CD4-positive, alpha-beta T cell (primary cell): ENCODE data around the gene SBNO2. TPM values are rescaled to one million over a fixed set of nuclear protein-coding genes. Genes with fewer than 3 reads are reported as not detected.

Source experiments
- ATAC-seq: fragments of 200-7000 bp; cut with Tn5 transposase; one replicate; pipeline ENCODE4 v1.10.0; 2022; ENCODE audit warnings: mild to moderate bottlenecking; ENCODE audit not compliant: poor library complexity
- CTCF ChIA-PET: fragments of 350-600 bp; sonication (Branson Sonifier 250); formaldehyde crosslinking; loops from one replicate; lab custom pipeline; 2021; ENCODE audit warnings: antibody characterized with exemption, inconsistent platforms; lab: Charles Lee
- POLR2A ChIA-PET: fragments of 350-600 bp; sonication (Branson Sonifier 250); formaldehyde crosslinking; loops from one replicate; lab custom pipeline; 2021; ENCODE audit warnings: antibody characterized with exemption, inconsistent platforms; lab: Charles Lee
- DNase-seq, 14 experiments: peaks; one replicate each; pipeline ENCODE4 v3.0.0-alpha.2; 2013 to 2020; ENCODE audit warnings: mixed read lengths in 2 of 14
- H3K27ac ChIP-seq, 2 donors: one replicate each; pipeline versions ENCODE4 v1.5.1 to v1.7.0; 2013; ENCODE audit warnings: low read length in 2 of 2, low read depth in 1 of 2, mild to moderate bottlenecking in 1 of 2
- H3K27me3 ChIP-seq, 2 experiments: 1 replicate in 1 of 2; 2 replicates in 1 of 2; pipeline versions ENCODE4 v1.6.1 to v1.7.0; 2013; ENCODE audit warnings: low read length in 2 of 2, control low read depth in 1 of 2, mild to moderate bottlenecking in 1 of 2, moderate library complexity in 1 of 2; ENCODE audit not compliant: insufficient read depth in 2 of 2, control insufficient read depth in 1 of 2
- H3K36me3 ChIP-seq: one replicate; pipeline ENCODE4 v1.6.1; 2013; ENCODE audit warnings: low read length, control low read depth; ENCODE audit not compliant: insufficient read depth
- H3K4me1 ChIP-seq: one replicate; pipeline ENCODE4 v1.6.1; 2013; ENCODE audit warnings: low read length, control low read depth; ENCODE audit not compliant: insufficient read depth
- H3K4me3 ChIP-seq: one replicate; pipeline ENCODE4 v1.5.1; 2013; ENCODE audit warnings: mild to moderate bottlenecking, low read length, moderate library complexity
- H3K9me3 ChIP-seq, 2 experiments: 1 replicate in 1 of 2; 2 replicates in 1 of 2; pipeline versions ENCODE4 v1.6.1 to v1.7.0; 2013; ENCODE audit warnings: low read length in 2 of 2, mild to moderate bottlenecking in 2 of 2, control low read depth in 1 of 2, moderate library complexity in 1 of 2; ENCODE audit not compliant: control insufficient read depth in 1 of 2, insufficient read depth in 1 of 2
- H3K27ac Mint-ChIP-seq: one replicate; pipeline ENCODE4 v1.8.0; 2020; ENCODE audit warnings: mixed read lengths
- H3K27me3 Mint-ChIP-seq: one replicate; pipeline ENCODE4 v1.8.0; 2021; ENCODE audit warnings: mixed read lengths
- H3K36me3 Mint-ChIP-seq: one replicate; pipeline ENCODE4 v1.8.0; 2021; ENCODE audit warnings: low read depth, mixed read lengths
- H3K4me1 Mint-ChIP-seq: one replicate; pipeline ENCODE4 v1.8.0; 2021; ENCODE audit warnings: low read depth, mixed read lengths
- H3K4me3 Mint-ChIP-seq: one replicate; pipeline ENCODE4 v1.8.0; 2020; ENCODE audit warnings: mild to moderate bottlenecking, mixed read lengths
- H3K9me3 Mint-ChIP-seq: one replicate; pipeline ENCODE4 v1.8.0; 2020; ENCODE audit warnings: mixed read lengths
- intact Hi-C, 2 experiments: fragments of 100-400 bp; cut with DNase I in 1 of 2; cut with micrococcal nuclease in 1 of 2; formaldehyde crosslinking; loops; one replicate each; pipeline versions ENCODE4 v1.15.1 to v1.9.0; 2023 to 2025; cut with DNase I, micrococcal nuclease
- total RNA-seq, 174 experiments: library from RNA in 2 of 174; stranded (reverse) in 2 of 174; gene quantifications; one replicate each; pipeline ENCODE4 v1.2.3 and lab custom pipeline; 2021 to 2026
- TF ChIP-seq, protein P1 (sequence below): fragments of 200-600 bp; IDR thresholded peaks from one replicate; pipeline ENCODE4 v1.8.0; 2022; ENCODE audit warnings: antibody characterized with exemption, mild to moderate bottlenecking

SBNO2 gene
- total RNA-seq, 2 experiments from 2014 or later, result 126 to 137 TPM

DNA sequence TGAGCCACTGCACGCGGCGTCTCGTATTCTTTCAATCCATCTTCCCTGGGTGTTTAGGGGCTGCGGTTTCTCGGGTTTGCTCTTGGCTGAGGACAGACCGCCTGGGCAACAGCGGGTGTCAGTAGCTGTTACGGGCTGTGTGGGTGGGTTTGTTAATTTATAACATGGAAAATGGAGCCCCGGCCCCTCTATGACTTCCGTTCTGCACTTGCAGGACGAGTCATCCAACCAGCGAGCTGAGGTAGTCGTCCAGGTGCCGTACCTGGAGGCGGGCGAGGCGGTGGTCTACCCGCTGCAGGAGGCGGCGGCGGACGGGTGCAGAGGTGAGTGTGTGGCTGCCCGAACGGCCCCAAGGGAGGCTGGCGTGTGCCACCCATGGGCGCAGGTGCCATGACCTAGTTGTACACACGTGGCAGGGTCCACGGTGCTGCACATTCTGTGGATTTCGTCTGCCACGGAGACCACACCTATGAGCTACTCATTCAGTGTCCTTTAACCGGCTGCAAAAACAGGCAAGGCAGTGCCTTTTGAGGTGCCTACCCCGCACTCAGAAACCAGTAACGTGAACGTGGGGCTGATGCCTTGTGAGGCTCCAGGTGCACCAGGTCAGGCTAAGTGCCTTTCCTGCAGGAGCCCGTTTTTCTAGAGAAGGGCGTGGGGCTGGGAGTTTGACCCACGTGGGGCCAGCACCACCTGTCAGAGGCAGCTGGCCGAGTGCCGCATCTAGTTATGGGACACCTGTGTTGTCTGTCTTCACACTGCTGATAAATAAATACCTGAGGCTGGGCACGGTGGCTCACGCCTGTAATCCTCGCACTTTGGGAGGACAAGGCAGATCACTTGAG lies 89.8 kb downstream of the SBNO2 start:
- H3K27ac ChIP-seq, result peak overlapping the region in 1 of 2 donors; percentile 1
- no peak for ATAC-seq
- H3K36me3 Mint-ChIP-seq, result peaks cover 80% of the 10 kb centered on the region

DNA sequence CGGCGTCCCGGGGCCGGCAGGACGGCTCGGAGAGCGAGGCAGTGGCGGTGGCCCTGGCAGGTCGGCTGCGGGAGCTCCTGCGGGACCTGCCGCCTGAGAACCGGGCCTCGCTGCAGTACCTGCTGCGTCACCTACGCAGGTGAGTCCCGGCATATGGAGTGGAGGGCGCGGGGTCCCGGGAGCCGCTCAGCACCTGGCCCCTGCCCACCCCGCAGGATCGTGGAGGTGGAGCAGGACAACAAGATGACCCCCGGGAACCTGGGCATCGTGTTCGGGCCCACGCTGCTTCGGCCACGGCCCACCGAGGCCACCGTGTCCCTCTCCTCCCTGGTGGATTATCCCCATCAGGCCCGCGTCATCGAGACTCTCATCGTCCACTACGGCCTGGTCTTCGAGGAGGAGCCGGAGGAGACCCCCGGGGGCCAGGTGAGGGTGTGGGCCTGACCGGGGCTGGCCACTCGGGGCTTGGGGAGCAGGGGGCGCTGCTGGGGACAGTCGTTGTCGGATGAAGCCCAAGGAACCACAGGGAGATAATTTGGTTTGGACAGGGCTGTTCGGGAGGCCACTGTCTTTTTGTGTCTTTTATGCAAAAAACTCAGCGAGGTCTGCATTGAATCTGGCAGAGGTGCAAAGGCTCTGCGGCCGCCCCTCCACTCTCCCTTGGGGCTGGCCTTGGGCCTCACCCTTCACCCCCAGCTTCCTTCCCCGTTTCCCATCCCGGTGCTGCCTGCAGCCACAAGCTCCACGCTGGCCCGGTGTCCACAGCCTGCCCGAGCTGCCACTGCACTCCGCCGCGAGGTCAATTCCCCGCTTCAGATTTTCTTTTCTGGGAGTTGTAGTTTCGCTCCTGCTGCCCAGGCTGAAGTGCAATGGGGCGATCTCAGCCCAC lies 90.9 kb downstream of the SBNO2 start:
- peaks cover 48% of the 10 kb centered on the region for H3K4me1 Mint-ChIP-seq
- H3K36me3 Mint-ChIP-seq, result peaks cover 77% of the 10 kb centered on the region
- TF ChIP-seq, protein P1, sequence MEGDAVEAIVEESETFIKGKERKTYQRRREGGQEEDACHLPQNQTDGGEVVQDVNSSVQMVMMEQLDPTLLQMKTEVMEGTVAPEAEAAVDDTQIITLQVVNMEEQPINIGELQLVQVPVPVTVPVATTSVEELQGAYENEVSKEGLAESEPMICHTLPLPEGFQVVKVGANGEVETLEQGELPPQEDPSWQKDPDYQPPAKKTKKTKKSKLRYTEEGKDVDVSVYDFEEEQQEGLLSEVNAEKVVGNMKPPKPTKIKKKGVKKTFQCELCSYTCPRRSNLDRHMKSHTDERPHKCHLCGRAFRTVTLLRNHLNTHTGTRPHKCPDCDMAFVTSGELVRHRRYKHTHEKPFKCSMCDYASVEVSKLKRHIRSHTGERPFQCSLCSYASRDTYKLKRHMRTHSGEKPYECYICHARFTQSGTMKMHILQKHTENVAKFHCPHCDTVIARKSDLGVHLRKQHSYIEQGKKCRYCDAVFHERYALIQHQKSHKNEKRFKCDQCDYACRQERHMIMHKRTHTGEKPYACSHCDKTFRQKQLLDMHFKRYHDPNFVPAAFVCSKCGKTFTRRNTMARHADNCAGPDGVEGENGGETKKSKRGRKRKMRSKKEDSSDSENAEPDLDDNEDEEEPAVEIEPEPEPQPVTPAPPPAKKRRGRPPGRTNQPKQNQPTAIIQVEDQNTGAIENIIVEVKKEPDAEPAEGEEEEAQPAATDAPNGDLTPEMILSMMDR, result no peak
- no peaks in the 10 kb centered on the region for H3K9me3 ChIP-seq
- DNase-seq (peak in 3 of 14 experiments; percentile 11 to 38 (median 31)), ATAC-seq (no peak)
- H3K27ac Mint-ChIP-seq, result peak overlapping the region; percentile 78
- peak overlapping the region; percentile 38 for H3K4me3 Mint-ChIP-seq
- intact Hi-C loops, result no loop called here
- H3K9me3 Mint-ChIP-seq, result no peaks in the 10 kb centered on the region
- peaks cover 89% of the 10 kb centered on the region for H3K36me3 ChIP-seq
- H3K4me3 ChIP-seq, result no peak overlapping the region
- POLR2A ChIA-PET, result interaction anchor here (0.6 to 21.0 kb wide), 9 partner anchors 1 to 186 kb away, joined by 3 to 1253 read pairs (median 74); partner anchors contain the start of genes ABCA7, ARHGAP45, CIRBP and CNN2
- H3K4me1 ChIP-seq, result peaks cover 93% of the 10 kb centered on the region
- H3K27ac ChIP-seq, result peak overlapping the region in 1 of 2 donors; percentile 64
- H3K27me3 ChIP-seq, result no peaks in the 10 kb centered on the region
- no peaks in the 10 kb centered on the region for H3K27me3 Mint-ChIP-seq
- CTCF ChIA-PET, result interaction anchor here (0.8 to 1.9 kb wide), 3 partner anchors 18 to 62 kb away, joined by 3 to 11 read pairs (median 4); partner anchors contain the start of genes CNN2 and RNU6-2

More for the DNA sequence above, 89.8 kb downstream of the SBNO2 start:
- H3K27me3 Mint-ChIP-seq, result no peaks in the 10 kb centered on the region
- Histone ChIP-seq H3K36me3 (peaks cover 97% of the 10 kb centered on the region), H3K27me3 (no peaks in the 10 kb centered on the region), H3K4me1 (peaks cover 96% of the 10 kb centered on the region), H3K4me3 (no peak overlapping the region), H3K9me3 (no peaks in the 10 kb centered on the region)
- TF ChIP-seq, protein P1, result no peak
- H3K4me1 Mint-ChIP-seq, result peaks cover 53% of the 10 kb centered on the region
- intact Hi-C loops, result no loop called here
- H3K9me3 Mint-ChIP-seq, result no peaks in the 10 kb centered on the region
- peak overlapping the region; percentile 78 for H3K27ac Mint-ChIP-seq
- peak in 2 of 14 experiments; percentile 7 to 11 for DNase-seq
- ChIA-PET CTCF (interaction anchor here (1.2 to 6.5 kb wide), 2 partner anchors 9 to 19 kb away, joined by 4 to 42 read pairs; no protein-coding TSS in a partner anchor), POLR2A (interaction anchor here (1.3 to 19.1 kb wide), 8 partner anchors 10 to 63 kb away, joined by 4 to 1253 read pairs (median 82); partner anchors contain the start of genes ABCA7, ARHGAP45, CNN2 and GPX4)
- peak overlapping the region; percentile 50 for H3K4me3 Mint-ChIP-seq
